Activated CD4-positive, CD25-positive, alpha-beta regulatory T cell treated with anti-CD3 and anti-CD28 coated beads, Interleukin-2, amount 50 U/mL, for 16 hours (primary cell): ENCODE results near the gene TBX6.

Source experiments
- DNase-seq: peaks from one replicate; pipeline ENCODE4 v3.0.0-alpha.2; 2020; ENCODE audit warnings: low read depth, low spot score

TBX6 gene

GRCh38 chr16:30113711-30114333 lies 22.1 kb upstream of the TBX6 start:
- DNase-seq = no peak

- no peak for DNase-seq
These were observed 21.4 kb upstream of the TBX6 start, which contains the start of gene GDPD3 for GRCh38 chr16:30113031-30113710. TSS of gene GDPD3 (minus strand) at chr16:30113537. CDS start at chr16:30113478, 59 bp downstream.

GRCh38 chr16:30112197-30113030 lies 20.7 kb upstream of the TBX6 start:
- DNase-seq = no peak

- no peak for DNase-seq
These were observed 18.9 kb upstream of the TBX6 start for GRCh38 chr16:30110661-30111060.

- DNase-seq = no peak
These were observed 16.5 kb upstream of the TBX6 start for GRCh38 chr16:30108059-30108850.

- DNase-seq = no peak
These were observed 12.8 kb upstream of the TBX6 start for GRCh38 chr16:30104492-30104891.

- no peak for DNase-seq
These were observed 12.4 kb upstream of the TBX6 start for GRCh38 chr16:30104090-30104489.

- no peak for DNase-seq
These were observed 5.3 kb upstream of the TBX6 start for GRCh38 chr16:30096862-30097563.

GRCh38 chr16:30096105-30096861 lies 4.6 kb upstream of the TBX6 start, which contains the start of gene YPEL3:
TSS of gene YPEL3 (minus strand) at chr16:30096213. CDS start at chr16:30095482, 731 bp downstream.
- DNase-seq = peak; percentile 76

GRCh38 chr16:30095166-30096078 lies 3.7 kb upstream of the TBX6 start:
- DNase-seq = no peak

- no peak for DNase-seq
These were observed 2.9 kb upstream of the TBX6 start for GRCh38 chr16:30094541-30095165.

- peak; percentile 26 for DNase-seq
These were observed 768 bp upstream of the TBX6 start for GRCh38 chr16:30092373-30093010.

- no peak for DNase-seq
These were observed 953 bp downstream of the TBX6 start for GRCh38 chr16:30090610-30091331.

GRCh38 chr16:30088832-30089624 lies 2.7 kb downstream of the TBX6 start:
- no peak for DNase-seq

- no peak for DNase-seq
These were observed 3.4 kb downstream of the TBX6 start for GRCh38 chr16:30088237-30088831.

GRCh38 chr16:30087181-30087898 lies 4.4 kb downstream of the TBX6 start:
- no peak for DNase-seq
